ENCODE results near the gene HELZ.

DNA sequence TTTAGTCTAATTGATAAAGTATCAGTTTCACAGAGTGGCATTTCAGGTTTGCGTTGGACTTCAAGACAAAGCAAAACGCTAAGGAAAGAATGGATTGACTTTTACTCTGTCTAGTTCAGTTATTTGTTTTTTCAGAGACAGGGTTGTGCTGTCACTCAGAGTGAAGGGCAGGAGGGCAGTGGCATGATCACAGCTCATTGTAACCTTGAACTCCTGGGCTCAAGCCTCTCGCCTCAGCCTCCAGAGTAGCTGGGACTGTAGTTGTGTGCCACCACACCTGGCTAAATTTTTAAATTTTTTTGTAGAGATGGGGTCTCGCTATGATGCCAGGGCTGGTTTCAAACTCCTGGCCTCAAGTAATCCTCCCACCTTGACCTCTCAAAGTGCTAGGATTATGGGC is 114.2 kb downstream of the HELZ start:
- TF ChIP-seq CTCF (IDR thresholded peaks at IDR 0.05) = no peak
- no peak for TF ChIP-seq POLR2A (IDR thresholded peaks at IDR 0.05)

All from lower leg skin (tissue), 3 donors.